ENCODE results near the gene CHD5. TPM values are rescaled to one million over a fixed set of nuclear protein-coding genes. Genes with fewer than 3 reads are reported as not detected.

CHD5 gene
- polyA plus RNA-seq, 1 donor from 2014 or later = 22.0 TPM

GRCh38 chr1:6209661-6210580, 29.8 kb upstream of the CHD5 start:
- Histone ChIP-seq H3K9me3 (ENCODE audit: low read length) (no peaks in the 10 kb centered on the region), H3K4me2 (ENCODE audit: low read length) (no peak overlapping the region), H3K79me2 (replicated peaks; ENCODE audit: insufficient read depth, low read length) (no peaks in the 10 kb centered on the region), H3K27ac (ENCODE audit: low read length) (no peak overlapping the region), H4K20me1 (ENCODE audit: insufficient read depth) (no peaks in the 10 kb centered on the region), H3K36me3 (ENCODE audit: insufficient read depth, low read length) (no peaks in the 10 kb centered on the region), H3F3A (ENCODE audit: insufficient read depth, low read length, poor library complexity, severe bottlenecking) (no peaks in the 10 kb centered on the region), H3K4me3 (ENCODE audit: low read length) (peak overlapping the region; percentile 62), H3K9ac (ENCODE audit: low read length) (peak overlapping the region; percentile 9), H3K9me2 (ENCODE audit: insufficient read depth, low read length) (no peaks in the 10 kb centered on the region), H2AFZ (ENCODE audit: low read depth, low read length) (no peak overlapping the region), H3K27me3 (ENCODE audit: insufficient read depth, low read depth, low read length) (peaks cover 39% of the 10 kb centered on the region)
- TF ChIP-seq EP300 (conservative IDR thresholded peaks at IDR 0.05; ENCODE audit: poor library complexity, severe bottlenecking) (no peak), RAD21 (conservative IDR thresholded peaks at IDR 0.05) (no peak), POLR2AphosphoS5 (IDR thresholded peaks at IDR 0.05) (no peak), TAF1 (IDR thresholded peaks at IDR 0.05; ENCODE audit: low read depth) (no peak), REST (IDR thresholded peaks at IDR 0.05; ENCODE audit: borderline replicate concordance) (no peak), CTCF (IDR thresholded peaks at IDR 0.05; ENCODE audit: poor library complexity, severe bottlenecking) (no peak), SMC3 (conservative IDR thresholded peaks at IDR 0.05; ENCODE audit: poor library complexity) (no peak), MXI1 (conservative IDR thresholded peaks at IDR 0.05; ENCODE audit: poor library complexity, severe bottlenecking) (no peak)

GRCh38 chr1:6208723-6209660, 28.9 kb upstream of the CHD5 start:
- H3K79me2 ChIP-seq (replicated peaks; ENCODE audit: insufficient read depth, low read length) = no peaks in the 10 kb centered on the region
- H3K36me3 ChIP-seq (ENCODE audit: insufficient read depth, low read length) = no peaks in the 10 kb centered on the region
- H3K4me3 ChIP-seq (ENCODE audit: low read length) = peak overlapping the region; percentile 62
- TF ChIP-seq POLR2AphosphoS5 (IDR thresholded peaks at IDR 0.05) = no peak
- TF ChIP-seq MXI1 (conservative IDR thresholded peaks at IDR 0.05; ENCODE audit: poor library complexity, severe bottlenecking) = peak; percentile 47
- no peak for TF ChIP-seq REST (IDR thresholded peaks at IDR 0.05; ENCODE audit: borderline replicate concordance)
- peak; percentile 34 for TF ChIP-seq SMC3 (conservative IDR thresholded peaks at IDR 0.05; ENCODE audit: poor library complexity)
- peak; percentile 50 for TF ChIP-seq CTCF (IDR thresholded peaks at IDR 0.05; ENCODE audit: poor library complexity, severe bottlenecking)
- TF ChIP-seq EZH2 (IDR thresholded peaks at IDR 0.05; ENCODE audit: borderline replicate concordance, insufficient read depth, low read length, poor library complexity, severe bottlenecking) = no peak
- peak; percentile 14 for TF ChIP-seq RAD21 (conservative IDR thresholded peaks at IDR 0.05)
- TF ChIP-seq TAF1 (IDR thresholded peaks at IDR 0.05; ENCODE audit: low read depth) = no peak
- no peak for TF ChIP-seq EP300 (conservative IDR thresholded peaks at IDR 0.05; ENCODE audit: poor library complexity, severe bottlenecking)
- no peaks in the 10 kb centered on the region for H3F3A ChIP-seq (ENCODE audit: insufficient read depth, low read length, poor library complexity, severe bottlenecking)
- H3K9me2 ChIP-seq (ENCODE audit: insufficient read depth, low read length) = no peaks in the 10 kb centered on the region
- no peak overlapping the region for H2AFZ ChIP-seq (ENCODE audit: low read depth, low read length)
- H3K9ac ChIP-seq (ENCODE audit: low read length) = peak overlapping the region; percentile 9
- peaks cover 42% of the 10 kb centered on the region for H3K27me3 ChIP-seq (ENCODE audit: insufficient read depth, low read depth, low read length)
- no peak overlapping the region for H3K4me2 ChIP-seq (ENCODE audit: low read length)
- H3K9me3 ChIP-seq (ENCODE audit: low read length) = no peaks in the 10 kb centered on the region
- H3K27ac ChIP-seq (ENCODE audit: low read length) = no peak overlapping the region
- H4K20me1 ChIP-seq (ENCODE audit: insufficient read depth) = no peaks in the 10 kb centered on the region

Data from neural cell (in vitro differentiated cells).